GM12892 (cell line): ENCODE results near the gene HMGN1.

Source experiments
- POLR2A ChIP-seq: IDR thresholded peaks from 2 replicates; pipeline ENCODE4 v1.6.1; 2011; ENCODE audit warnings: low read depth, low read length, control low read depth
- POLR2AphosphoS5 ChIP-seq: IDR thresholded peaks from 2 replicates; pipeline ENCODE4 v1.6.1; 2011; ENCODE audit warnings: low read depth, low read length, control low read depth
- TAF1 ChIP-seq: IDR thresholded peaks from 2 replicates; pipeline ENCODE4 v1.6.1; 2011; ENCODE audit warnings: low read depth, mild to moderate bottlenecking, control low read depth, low read length, borderline replicate concordance

DNA sequence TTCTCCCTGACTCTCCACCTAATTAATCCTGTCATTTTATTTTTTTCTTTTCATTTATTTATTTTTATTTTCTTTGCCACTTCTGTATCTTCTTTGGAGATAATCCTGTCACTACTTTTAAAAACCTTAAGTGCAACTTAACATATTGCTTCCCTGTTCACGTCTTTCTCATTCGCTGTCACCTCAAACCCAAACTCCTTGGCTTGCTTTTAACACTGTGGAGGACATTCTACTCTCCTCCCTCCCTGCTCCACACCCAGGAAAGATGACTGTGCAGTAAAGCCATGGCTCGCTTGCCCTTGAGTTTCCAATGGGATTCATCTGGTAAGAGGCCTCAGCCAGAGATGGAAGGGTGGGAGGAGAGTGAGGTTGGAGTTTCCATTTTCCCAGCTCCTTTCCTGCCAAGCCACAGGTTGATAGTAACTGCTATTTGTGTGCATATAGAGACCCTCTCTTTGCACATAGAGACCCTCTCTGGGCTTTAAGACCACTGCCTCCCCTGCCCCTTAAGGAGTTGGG lies 29.0 kb downstream of the HMGN1 start:
- TF ChIP-seq POLR2A (no peak), POLR2AphosphoS5 (no peak), TAF1 (no peak)
